ENCODE data around the gene OPALIN.

The OPALIN gene

GRCh38 chr10:96371356-96371755, 12.6 kb upstream of the OPALIN start:
- no peak for DNase-seq

- peak in 1 of 2 experiments; percentile 34 for DNase-seq
Measured at GRCh38 chr10:96370584-96371157, 11.9 kb upstream of the OPALIN start.

- DNase-seq = no peak
Measured at GRCh38 chr10:96369890-96370583, 11.2 kb upstream of the OPALIN start.

GRCh38 chr10:96368971-96369370, 10.2 kb upstream of the OPALIN start:
- no peak for DNase-seq

GRCh38 chr10:96367470-96367869, 8.7 kb upstream of the OPALIN start:
- DNase-seq = no peak

GRCh38 chr10:96366508-96366907, 7.7 kb upstream of the OPALIN start:
- no peak for DNase-seq

- no peak for DNase-seq
Measured at GRCh38 chr10:96365571-96365970, 6.8 kb upstream of the OPALIN start.

- no peak for DNase-seq
Measured at GRCh38 chr10:96360766-96361165, 2.0 kb upstream of the OPALIN start.

GRCh38 chr10:96360331-96360730, 1.5 kb upstream of the OPALIN start:
- DNase-seq = no peak

GRCh38 chr10:96359616-96360015, 814 bp upstream of the OPALIN start:
- DNase-seq = no peak

- DNase-seq = no peak
Measured at GRCh38 chr10:96357038-96357620, 1.7 kb downstream of the OPALIN start.

GRCh38 chr10:96352582-96352981, 6.2 kb downstream of the OPALIN start:
- DNase-seq = no peak

GRCh38 chr10:96352027-96352426, 6.8 kb downstream of the OPALIN start:
- no peak for DNase-seq

- no peak for DNase-seq
Measured at GRCh38 chr10:96346295-96346694, 12.5 kb downstream of the OPALIN start.

GRCh38 chr10:96345222-96345621, 13.6 kb downstream of the OPALIN start:
- no peak for DNase-seq

GRCh38 chr10:96344178-96344577, 14.6 kb downstream of the OPALIN start:
- no peak for DNase-seq

GRCh38 chr10:96342402-96342801, 16.4 kb downstream of the OPALIN start:
- DNase-seq = no peak

GRCh38 chr10:96341219-96342182, 17.3 kb downstream of the OPALIN start:
- no peak for DNase-seq

GRCh38 chr10:96339956-96340904, 18.6 kb downstream of the OPALIN start:
- peak; percentile 10 to 43 for DNase-seq

GRCh38 chr10:96339383-96339782, 19.4 kb downstream of the OPALIN start:
- DNase-seq = no peak

- DNase-seq = no peak
Measured at GRCh38 chr10:96338279-96338925, 20.4 kb downstream of the OPALIN start.

GRCh38 chr10:96337106-96337505, 21.7 kb downstream of the OPALIN start:
- DNase-seq = no peak
